22Rv1 (cell line): ENCODE results near the gene PDGFRA.

Experiments used
- CTCF ChIP-seq: fragments of 450-650 bp; IDR thresholded peaks from 2 replicates; pipeline ENCODE4 v1.5.1; 2017; ENCODE audit warnings: mild to moderate bottlenecking
- ZFX ChIP-seq: fragments of 450-650 bp; IDR thresholded peaks from 2 replicates; pipeline ENCODE4 v1.6.1; 2017; ENCODE audit warnings: antibody characterized with exemption, borderline replicate concordance

GRCh38 chr4:54187148-54187547 is 41.9 kb upstream of the PDGFRA start:
- TF ChIP-seq CTCF: no peak
- no peak for TF ChIP-seq ZFX
